Stomach (tissue), 9 donors: ENCODE measurements around the gene MYH9. TPM values are rescaled to one million over a fixed set of nuclear protein-coding genes. Genes with fewer than 3 reads are reported as not detected.
A peak's percentile ranks its signal among the peaks of the same experiment; 100 is the strongest.

ENCODE experiments used
- DNase-seq, 2 donors: peaks; one replicate each; pipeline versions ENCODE4 v3.0.0 to v3.0.0-alpha.2; 2013 to 2019
- H3K27ac ChIP-seq, 5 donors: fragments of 200-600 bp in 4 of 5; sonication (generic) in 4 of 5; one replicate each; pipeline ENCODE4 v1.5.1; 2013 to 2019; ENCODE audit warnings: mild to moderate bottlenecking in 1 of 5, moderate library complexity in 1 of 5
- H3K27me3 ChIP-seq, 3 donors: fragments of 200-600 bp; sonication (generic); one replicate each; pipeline ENCODE4 v1.5.1; 2017 to 2019; ENCODE audit warnings: mixed run types in 1 of 3
- H3K36me3 ChIP-seq, 4 donors: fragments of 200-600 bp; sonication (generic); 1 replicate in 3 of 4; 2 replicates in 1 of 4; pipeline ENCODE4 v1.5.1; 2016 to 2019
- H3K4me1 ChIP-seq, 4 donors: fragments of 200-600 bp; sonication (generic); one replicate each; pipeline ENCODE4 v1.5.1; 2016 to 2019
- H3K4me3 ChIP-seq, 4 donors: fragments of 200-600 bp; sonication (generic) in 3 of 4; one replicate each; pipeline ENCODE4 v1.5.1; 2016 to 2019; ENCODE audit warnings: mild to moderate bottlenecking in 1 of 4
- H3K9me3 ChIP-seq, 4 donors: fragments of 200-600 bp; sonication (generic); one replicate each; pipeline ENCODE4 v1.5.1; 2016 to 2019
- CTCF ChIP-seq, 7 experiments: fragments of 450-650 bp in 4 of 7; fragments of 200-600 bp in 3 of 7; sonication (generic) in 3 of 7; IDR thresholded peaks; one replicate each; pipeline ENCODE4 v1.5.1; 2016 to 2019; ENCODE audit warnings: antibody characterized with exemption in 7 of 7, control low read depth in 2 of 7, mild to moderate bottlenecking in 1 of 7
- EP300 ChIP-seq: sonication (generic); formaldehyde crosslinking; IDR thresholded peaks from one replicate; pipeline ENCODE4 v1.6.1; 2017; ENCODE audit warnings: antibody characterized with exemption
- POLR2A ChIP-seq, 4 donors: fragments of 450-650 bp; IDR thresholded peaks; one replicate each; pipeline ENCODE4 v1.6.1; 2016; ENCODE audit warnings: antibody characterized with exemption in 4 of 4, control low read depth in 2 of 4, mild to moderate bottlenecking in 1 of 4, moderate library complexity in 1 of 4
- POLR2AphosphoS5 ChIP-seq, 3 donors: sonication (generic); formaldehyde crosslinking; IDR thresholded peaks; one replicate each; pipeline ENCODE4 v1.6.1; 2016; ENCODE audit warnings: antibody characterized with exemption in 3 of 3
- WGBS, 5 donors: extraction: QIAGEN DNeasy Blood & Tissue Kit in 3 of 5; methylation state at CpG; one replicate each; pipeline versions ENCODE4 v1.1.5 to v1.1.7; 2013 to 2018; 5-methylcytosine and 5-hydroxymethylcytosine counted together
- intact Hi-C: fragments of 100-400 bp; cut with DNase I; formaldehyde crosslinking; loops from one replicate; pipeline ENCODE4 v1.15.1; 2023; ENCODE audit warnings: low total_unique reads
- polyA plus RNA-seq, 3 donors: library from polyadenylated mRNA; stranded (reverse); fragments of 200-250 nt; gene quantifications; one replicate each; pipeline ENCODE4 v1.2.3, GENCODE V29; 2013
- total RNA-seq, 5 donors: library from RNA; depleted of rRNA; stranded (reverse); fragments of >200 nt; gene quantifications; one replicate each; pipeline versions ENCODE4 v1.1.0 to v1.2.3, GENCODE V29; 2014 to 2016
- donor health status: healthy with polysubstance abuse.
- donor health status: Bipolar disorder and iron deficiency.
- donor health status: healthy.

The MYH9 gene
- total and polyA plus RNA-seq, 8 donors: 46.7 to 620 (median 197) TPM

- intact Hi-C loops: no loop called here
- Histone ChIP-seq H3K9me3 (no peaks in the 10 kb centered on the region), H3K36me3 (peaks cover 0 to 7% (median 2%) of the 10 kb centered on the region in 4 donors), H3K4me3 (no peak overlapping the region), H3K27me3 (no peaks in the 10 kb centered on the region), H3K4me1 (peaks cover 98 to 100% (median 100%) of the 10 kb centered on the region in 4 donors), H3K27ac (peak overlapping the region; percentile 78 to 100 (median 95))
- no peak for DNase-seq
- no peak for TF ChIP-seq CTCF (IDR thresholded peaks at IDR 0.05)
- TF ChIP-seq EP300: no peak
- no peak for TF ChIP-seq POLR2A (IDR thresholded peaks at IDR 0.05)
- WGBS, 5 donors: 73 to 85% (median 76%) methylated on average over 2 of the region's 2 CpGs
These were observed 15.8 kb downstream of the MYH9 start for GRCh38 chr22:36371920-36372319.

GRCh38 chr22:36369922-36370791 lies 17.6 kb downstream of the MYH9 start:
- Histone ChIP-seq H3K4me1 (peaks cover 100% of the 10 kb centered on the region in 4 donors), H3K36me3 (peaks cover 0 to 7% (median 5%) of the 10 kb centered on the region in 4 donors), H3K27me3 (no peaks in the 10 kb centered on the region), H3K4me3 (peak overlapping the region; percentile 12 to 25 (median 18)), H3K27ac (peak overlapping the region; percentile 78 to 100 (median 95)), H3K9me3 (no peaks in the 10 kb centered on the region)
- intact Hi-C loops: loop anchor here (10.0 kb wide), 1 partner anchor 105 kb away; no protein-coding TSS in a partner anchor
- peak; percentile 76 to 91 for DNase-seq
- no peak for TF ChIP-seq POLR2A (IDR thresholded peaks at IDR 0.05)
- no peak for TF ChIP-seq EP300
- TF ChIP-seq POLR2AphosphoS5 (IDR thresholded peaks at IDR 0.05): peak; percentile 48 to 68 (median 64)
- TF ChIP-seq CTCF (IDR thresholded peaks at IDR 0.05): no peak
- 12 to 19% (median 15%) methylated on average over 10 to 11 of the region's 11 CpGs for WGBS, 5 donors

GRCh38 chr22:36369004-36369921 lies 18.5 kb downstream of the MYH9 start:
- H3K9me3 ChIP-seq: no peaks in the 10 kb centered on the region
- H3K4me3 ChIP-seq: peak overlapping the region in 3 of 4 donors; percentile 4 to 24 (median 19)
- H3K27ac ChIP-seq: peak overlapping the region; percentile 77 to 100 (median 95)
- no peaks in the 10 kb centered on the region for H3K27me3 ChIP-seq
- peaks cover 0 to 7% (median 4%) of the 10 kb centered on the region in 4 donors for H3K36me3 ChIP-seq
- peaks cover 100% of the 10 kb centered on the region in 4 donors for H3K4me1 ChIP-seq
- WGBS, 5 donors: 30 to 52% (median 41%) methylated on average over 19 of the region's 19 CpGs
- intact Hi-C loops: loop anchor here (10.0 kb wide), 1 partner anchor 106 kb away; no protein-coding TSS in a partner anchor
- DNase-seq: no peak
- TF ChIP-seq POLR2AphosphoS5 (IDR thresholded peaks at IDR 0.05) (no peak), POLR2A (IDR thresholded peaks at IDR 0.05) (no peak), EP300 (no peak), CTCF (IDR thresholded peaks at IDR 0.05) (no peak)
